Upper lobe of right lung (tissue), 1 donor: ENCODE results near the gene VSIG10L2. TPM values are rescaled to one million over a fixed set of nuclear protein-coding genes. Genes with fewer than 3 reads are reported as not detected.

Experiments used
- ATAC-seq: fragments of 200-7000 bp; cut with Tn5 transposase; one replicate; pipeline ENCODE4 v1.9.1; 2020; ENCODE audit warnings: mild to moderate bottlenecking, moderate library complexity
- DNase-seq: peaks from one replicate; pipeline ENCODE4 v3.0.0-alpha.2; 2020
- H3K27ac ChIP-seq: fragments of 200-600 bp; one replicate; pipeline ENCODE4 v1.8.0; 2022
- H3K27me3 ChIP-seq: fragments of 200-600 bp; one replicate; pipeline ENCODE4 v1.8.0; 2022; ENCODE audit warnings: mild to moderate bottlenecking
- H3K36me3 ChIP-seq: fragments of 200-600 bp; one replicate; pipeline ENCODE4 v1.8.0; 2022
- H3K4me1 ChIP-seq: fragments of 200-600 bp; one replicate; pipeline ENCODE4 v1.8.0; 2022
- H3K4me3 ChIP-seq: fragments of 200-600 bp; one replicate; pipeline ENCODE4 v1.8.0; 2022; ENCODE audit warnings: mild to moderate bottlenecking
- H3K9me3 ChIP-seq: fragments of 200-600 bp; one replicate; pipeline ENCODE4 v1.8.0; 2022
- intact Hi-C: fragments of 100-400 bp; cut with DNase I; formaldehyde crosslinking; loops from one replicate; pipeline ENCODE4 v1.11.0; 2022
- total RNA-seq: library from RNA; stranded (reverse); fragmentation: NEBNext Ultra II Directional; extraction: Animal tissue kit (Norgen Biotek cat#: 25700); gene quantifications from one replicate; pipeline ENCODE4 v1.2.1, GENCODE V29; 2021
- TF ChIP-seq, protein P1 (sequence below): fragments of 200-600 bp; IDR thresholded peaks from one replicate; pipeline ENCODE4 v1.8.0; 2022; ENCODE audit warnings: antibody characterized with exemption
- donor health status: DM: no; HTN: yes; CAD: no; lungs with severe emphysema.

Gene VSIG10L2
- total RNA-seq, 1 donor from 2014 or later: not detected

DNA sequence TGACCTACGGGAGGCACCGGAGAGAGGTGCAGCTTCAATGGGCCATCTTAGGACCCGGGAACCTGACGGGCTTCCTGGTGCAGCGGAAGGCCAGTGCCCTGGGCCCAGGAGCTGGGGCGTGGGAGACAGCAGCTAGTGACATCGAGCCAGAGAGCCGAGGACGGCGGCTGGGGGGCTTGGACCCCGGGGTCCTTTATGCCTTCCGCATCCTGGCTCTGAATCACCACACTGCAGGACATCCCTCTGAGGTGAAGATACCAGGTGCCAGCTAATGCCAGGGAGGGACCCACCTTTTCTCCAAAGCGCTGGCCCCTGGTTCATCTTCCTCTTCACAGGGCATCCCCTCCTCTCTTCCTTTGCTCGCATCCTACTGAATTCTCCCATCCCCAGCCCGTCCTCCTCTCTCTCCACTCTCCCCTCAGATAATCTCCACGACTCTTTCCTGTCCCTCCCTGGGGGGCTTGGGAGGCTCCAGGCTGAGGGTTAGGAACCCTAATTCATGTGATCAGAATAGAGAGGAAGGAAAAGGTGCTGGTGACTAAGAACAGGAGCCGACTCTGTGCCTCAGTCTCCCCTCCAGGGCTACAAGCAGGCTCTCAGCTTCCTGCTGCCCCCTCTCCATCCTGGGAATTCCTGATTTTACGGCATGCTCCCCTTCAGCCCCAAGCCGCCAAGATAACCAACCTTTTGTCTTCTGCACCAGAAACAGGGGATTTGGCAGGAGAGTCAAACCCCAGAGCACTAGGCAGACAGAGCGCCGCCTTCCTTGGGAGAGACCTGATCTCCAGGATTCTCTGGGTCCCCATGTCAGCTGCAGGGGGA lies 8.5 kb downstream of the VSIG10L2 start:
- H3K9me3 ChIP-seq: no peaks in the 10 kb centered on the region
- ATAC-seq (no peak), DNase-seq (no peak)
- no peak overlapping the region for H3K4me3 ChIP-seq
- intact Hi-C loops: no loop called here
- peaks cover 9% of the 10 kb centered on the region for H3K4me1 ChIP-seq
- TF ChIP-seq, protein P1, sequence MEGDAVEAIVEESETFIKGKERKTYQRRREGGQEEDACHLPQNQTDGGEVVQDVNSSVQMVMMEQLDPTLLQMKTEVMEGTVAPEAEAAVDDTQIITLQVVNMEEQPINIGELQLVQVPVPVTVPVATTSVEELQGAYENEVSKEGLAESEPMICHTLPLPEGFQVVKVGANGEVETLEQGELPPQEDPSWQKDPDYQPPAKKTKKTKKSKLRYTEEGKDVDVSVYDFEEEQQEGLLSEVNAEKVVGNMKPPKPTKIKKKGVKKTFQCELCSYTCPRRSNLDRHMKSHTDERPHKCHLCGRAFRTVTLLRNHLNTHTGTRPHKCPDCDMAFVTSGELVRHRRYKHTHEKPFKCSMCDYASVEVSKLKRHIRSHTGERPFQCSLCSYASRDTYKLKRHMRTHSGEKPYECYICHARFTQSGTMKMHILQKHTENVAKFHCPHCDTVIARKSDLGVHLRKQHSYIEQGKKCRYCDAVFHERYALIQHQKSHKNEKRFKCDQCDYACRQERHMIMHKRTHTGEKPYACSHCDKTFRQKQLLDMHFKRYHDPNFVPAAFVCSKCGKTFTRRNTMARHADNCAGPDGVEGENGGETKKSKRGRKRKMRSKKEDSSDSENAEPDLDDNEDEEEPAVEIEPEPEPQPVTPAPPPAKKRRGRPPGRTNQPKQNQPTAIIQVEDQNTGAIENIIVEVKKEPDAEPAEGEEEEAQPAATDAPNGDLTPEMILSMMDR: no peak
- no peak overlapping the region for H3K27ac ChIP-seq
- H3K36me3 ChIP-seq: no peaks in the 10 kb centered on the region
- H3K27me3 ChIP-seq: no peaks in the 10 kb centered on the region

DNA sequence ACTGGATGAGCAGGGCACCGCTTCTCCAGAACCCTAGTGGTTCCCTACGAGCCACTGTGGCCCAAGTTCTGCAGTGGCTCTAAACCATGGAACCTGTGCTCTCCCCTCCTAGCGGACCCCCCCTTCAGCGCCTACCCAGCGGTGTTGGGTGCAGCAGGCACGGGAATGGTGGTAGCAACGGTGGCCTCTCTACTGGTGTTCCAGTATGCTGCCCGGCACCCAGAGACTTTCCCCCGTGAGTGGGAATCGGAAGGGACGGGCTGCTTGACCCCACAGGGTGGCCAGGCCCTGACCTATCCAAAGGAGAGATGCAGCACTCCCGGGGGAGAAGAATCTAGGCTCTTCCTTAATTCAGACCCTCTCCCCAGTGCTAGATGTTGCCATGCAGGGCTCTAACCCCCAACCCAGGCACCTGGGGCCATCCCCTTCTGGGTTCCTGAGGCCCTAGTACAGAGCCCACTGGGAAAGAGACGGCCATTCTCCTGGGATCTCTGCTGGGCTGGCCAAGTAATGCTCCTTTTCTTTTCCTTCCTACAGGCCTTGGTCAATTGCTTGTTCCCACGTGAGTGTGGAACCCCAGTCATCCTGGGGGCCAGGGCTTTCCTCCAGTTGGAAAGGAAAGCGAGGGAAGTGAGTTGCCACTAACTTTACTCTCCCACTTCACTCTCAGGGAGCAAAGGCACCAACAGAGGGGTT lies 9.2 kb downstream of the VSIG10L2 start:
- no peak for DNase-seq
- no peak for ATAC-seq
- no peaks in the 10 kb centered on the region for H3K27me3 ChIP-seq
- no peaks in the 10 kb centered on the region for H3K36me3 ChIP-seq
- intact Hi-C loops: no loop called here
- no peaks in the 10 kb centered on the region for H3K9me3 ChIP-seq
- TF ChIP-seq, protein P1: no peak
- H3K27ac ChIP-seq: no peak overlapping the region
- H3K4me1 ChIP-seq: peaks cover 9% of the 10 kb centered on the region
- H3K4me3 ChIP-seq: no peak overlapping the region

DNA sequence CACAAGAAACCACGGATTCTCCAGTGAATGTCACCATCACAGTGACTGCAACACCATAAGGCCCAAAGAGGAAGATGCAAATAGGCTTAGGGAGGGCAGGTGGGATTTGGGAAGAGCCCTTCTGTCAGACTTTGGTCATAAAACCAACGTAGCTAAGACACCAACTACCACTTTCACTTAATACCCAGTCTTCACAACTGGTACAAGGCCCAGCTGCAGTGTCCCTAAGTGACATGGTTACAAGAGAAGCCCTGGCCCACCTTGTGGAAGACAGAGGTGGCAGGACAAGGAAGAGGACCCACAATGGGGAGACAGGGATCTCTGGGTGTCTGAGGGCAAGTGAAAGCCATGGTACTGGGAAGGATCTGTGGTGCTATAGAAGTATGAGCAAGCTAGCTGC lies 10.0 kb downstream of the VSIG10L2 start:
- ATAC-seq (no peak), DNase-seq (no peak)
- intact Hi-C loops: no loop called here
- TF ChIP-seq, protein P1: no peak
- peaks cover 9% of the 10 kb centered on the region for H3K4me1 ChIP-seq
- H3K4me3 ChIP-seq: no peak overlapping the region
- H3K27me3 ChIP-seq: no peaks in the 10 kb centered on the region
- no peak overlapping the region for H3K27ac ChIP-seq
- H3K9me3 ChIP-seq: no peaks in the 10 kb centered on the region
- no peaks in the 10 kb centered on the region for H3K36me3 ChIP-seq

DNA sequence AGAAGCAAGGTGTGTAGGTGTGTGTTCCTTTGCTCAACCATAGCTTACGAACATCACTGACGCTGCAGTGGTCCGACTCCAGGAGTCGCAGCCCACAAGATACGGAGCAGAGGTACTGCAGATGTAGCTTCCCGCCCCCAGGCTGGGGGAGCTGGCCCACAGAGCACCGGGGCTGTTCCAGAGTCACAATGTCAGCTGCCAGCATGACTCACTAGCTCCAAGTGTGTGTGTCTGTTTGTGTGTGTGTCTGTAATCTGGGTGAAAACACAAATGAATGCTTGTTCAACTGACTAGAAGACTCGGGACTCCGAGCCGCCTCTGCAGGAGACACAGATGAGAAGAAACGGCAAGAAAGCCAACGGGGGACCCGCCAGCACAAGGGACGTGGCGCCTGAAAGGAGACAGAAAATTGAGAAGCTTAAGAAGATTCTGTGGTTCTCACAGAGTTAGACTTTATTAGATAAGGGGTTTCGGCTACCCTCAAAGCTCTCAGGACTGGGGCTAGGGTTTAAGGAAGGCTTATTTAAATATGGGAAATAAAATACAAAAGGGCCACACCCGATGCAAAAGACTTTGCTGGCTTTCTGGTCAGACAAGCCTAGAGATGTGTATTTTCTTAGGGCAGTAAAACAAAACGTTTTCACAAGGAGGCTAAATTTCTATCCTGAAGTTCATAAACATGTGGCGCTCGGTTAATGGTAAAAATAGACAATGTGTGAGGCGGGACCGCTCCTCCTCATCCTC lies 10.7 kb downstream of the VSIG10L2 start:
- H3K36me3 ChIP-seq: no peaks in the 10 kb centered on the region
- intact Hi-C loops: no loop called here
- no peak overlapping the region for H3K27ac ChIP-seq
- DNase-seq (no peak), ATAC-seq (no peak)
- peaks cover 9% of the 10 kb centered on the region for H3K4me1 ChIP-seq
- no peak overlapping the region for H3K4me3 ChIP-seq
- H3K27me3 ChIP-seq: no peaks in the 10 kb centered on the region
- TF ChIP-seq, protein P1: no peak
- H3K9me3 ChIP-seq: no peaks in the 10 kb centered on the region

DNA sequence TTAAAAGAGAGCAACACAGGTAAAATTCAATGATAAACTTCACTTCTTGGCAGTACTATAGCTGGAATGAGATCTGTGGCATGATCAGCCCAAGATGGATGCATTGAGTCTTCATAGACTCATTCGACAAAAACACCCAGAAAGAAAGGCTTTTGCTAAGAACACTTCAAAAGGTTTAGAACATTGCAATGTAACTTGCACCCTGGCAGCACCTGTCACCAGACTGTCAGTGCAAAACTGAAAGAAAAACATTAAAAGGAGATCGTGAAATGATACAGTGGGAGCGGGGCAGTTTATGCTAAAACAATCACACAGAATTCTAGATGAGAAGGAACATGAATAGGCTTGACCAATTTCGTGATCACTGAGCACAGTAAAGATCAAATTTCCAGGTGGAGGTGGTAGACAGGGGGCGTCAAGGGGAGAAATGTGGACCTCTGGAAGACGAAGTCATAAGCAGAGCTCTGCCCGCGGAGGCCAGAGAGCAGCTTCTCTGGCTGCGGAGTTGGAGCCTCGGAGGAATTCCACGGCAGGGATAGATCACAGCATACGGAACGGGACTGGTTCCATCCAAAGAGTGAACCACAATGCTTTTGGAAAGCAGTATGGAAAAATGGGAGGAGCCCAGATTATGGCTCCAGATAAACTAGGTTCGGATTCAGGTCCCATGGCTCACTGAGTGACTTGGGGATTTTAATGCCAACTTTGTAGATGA lies 11.9 kb downstream of the VSIG10L2 start:
- ATAC-seq (no peak), DNase-seq (no peak)
- no peaks in the 10 kb centered on the region for H3K27me3 ChIP-seq
- no peak overlapping the region for H3K27ac ChIP-seq
- peaks cover 6% of the 10 kb centered on the region for H3K4me1 ChIP-seq
- intact Hi-C loops: no loop called here
- TF ChIP-seq, protein P1: no peak
- no peak overlapping the region for H3K4me3 ChIP-seq
- no peaks in the 10 kb centered on the region for H3K9me3 ChIP-seq
- H3K36me3 ChIP-seq: no peaks in the 10 kb centered on the region
